Endodermal cell (in vitro differentiated cells): ENCODE measurements around the gene GLT8D2. TPM values are rescaled to one million over a fixed set of nuclear protein-coding genes. Genes with fewer than 3 reads are reported as not detected.

Source experiments
- DNase-seq: peaks from one replicate; pipeline ENCODE4 v3.0.0-alpha.2; 2017
- H3K27ac ChIP-seq: 2 replicates; pipeline ENCODE4 v1.5.1; 2013; ENCODE audit warnings: mild to moderate bottlenecking, low read depth, low read length, moderate library complexity
- H3K27me3 ChIP-seq: 2 replicates; pipeline ENCODE4 v1.6.1; 2013; ENCODE audit warnings: mild to moderate bottlenecking, low read length, moderate library complexity; ENCODE audit not compliant: insufficient read depth, control insufficient read depth, poor library complexity, severe bottlenecking
- H3K36me3 ChIP-seq: 2 replicates; pipeline ENCODE4 v1.7.0; 2013; ENCODE audit warnings: mild to moderate bottlenecking, low read length, moderate library complexity; ENCODE audit not compliant: control insufficient read depth, insufficient read depth
- H3K4me1 ChIP-seq: one replicate; pipeline ENCODE4 v1.7.0; 2013; ENCODE audit warnings: low read length; ENCODE audit not compliant: control insufficient read depth, insufficient read depth
- H3K4me3 ChIP-seq: 2 replicates; pipeline ENCODE4 v1.5.1; 2013; ENCODE audit warnings: mild to moderate bottlenecking, low read length, moderate library complexity
- H3K9ac ChIP-seq: 2 replicates; pipeline ENCODE4 v1.6.1; 2013; ENCODE audit warnings: mild to moderate bottlenecking, low read length, moderate library complexity; ENCODE audit not compliant: poor library complexity, severe bottlenecking; ENCODE audit errors: extremely low read depth
- H3K9me3 ChIP-seq: 2 replicates; pipeline ENCODE4 v1.6.1; 2013; ENCODE audit warnings: mild to moderate bottlenecking, low read length, moderate library complexity; ENCODE audit not compliant: control insufficient read depth
- H3K27ac Mint-ChIP-seq: 2 replicates; pipeline ENCODE4 v1.8.0; 2020; ENCODE audit warnings: mixed read lengths
- H3K27me3 Mint-ChIP-seq: 2 replicates; pipeline ENCODE4 v1.8.0; 2021; ENCODE audit warnings: mild to moderate bottlenecking, mixed read lengths; ENCODE audit not compliant: insufficient read depth
- H3K36me3 Mint-ChIP-seq: 2 replicates; pipeline ENCODE4 v1.8.0; 2020; ENCODE audit warnings: low read depth, mixed read lengths
- H3K4me1 Mint-ChIP-seq: 2 replicates; pipeline ENCODE4 v1.8.0; 2020; ENCODE audit warnings: mixed read lengths
- H3K4me3 Mint-ChIP-seq: 2 replicates; pipeline ENCODE4 v1.8.0; 2020; ENCODE audit warnings: mild to moderate bottlenecking, moderate library complexity, mixed read lengths
- H3K9me3 Mint-ChIP-seq: 2 replicates; pipeline ENCODE4 v1.8.0; 2020; ENCODE audit warnings: mild to moderate bottlenecking, mixed read lengths
- WGBS, 2 experiments: methylation state at CpG; one replicate each; pipeline versions ENCODE4 v1.1.5 to v1.1.7; 2013; ENCODE audit warnings: missing lambda C conversion rate in 2 of 2, mixed read lengths in 1 of 2; ENCODE audit not compliant: insufficient coverage in 1 of 2, insufficient read length in 1 of 2; 5-methylcytosine and 5-hydroxymethylcytosine counted together
- total RNA-seq, 2 donors: library from RNA; stranded (reverse); fragmentation: NEBNext Ultra II Directional in 1 of 2; extraction: Animal tissue kit (Norgen Biotek cat#: 25700) in 1 of 2; gene quantifications; 2 replicates in 1 of 2; 3 replicates in 1 of 2; pipeline ENCODE4 v1.2.1, GENCODE V29; 2021
- TF ChIP-seq, protein P1 (sequence below): fragments of 200-600 bp; sonication (generic); conservative IDR thresholded peaks from 2 replicates; pipeline ENCODE4 v1.5.0; 2021; ENCODE audit warnings: antibody characterized with exemption, mild to moderate bottlenecking

Gene GLT8D2
- total RNA-seq, 2 donors from 2014 or later = 0.69 to 1.3 TPM

DNA sequence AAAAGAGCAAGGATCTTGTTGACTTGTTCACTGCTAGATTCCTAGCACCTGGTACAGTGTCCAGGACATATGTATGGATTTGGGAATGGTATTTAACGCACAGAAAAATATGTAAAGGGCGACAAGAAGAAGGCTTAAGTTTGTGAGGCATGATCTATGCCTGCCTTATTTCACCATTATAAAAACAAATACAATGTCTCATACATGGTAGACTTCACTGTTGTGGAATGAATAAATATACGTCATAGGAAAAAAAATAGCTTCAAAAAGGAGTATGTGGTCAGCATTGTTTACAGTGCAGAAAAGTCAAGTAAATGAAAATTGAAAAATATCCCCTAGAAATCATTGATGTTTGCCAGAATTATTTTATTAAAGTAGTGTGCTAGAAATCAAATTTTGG lies 44.3 kb upstream of the GLT8D2 start:
- H3K4me1 ChIP-seq = no peaks in the 10 kb centered on the region
- peaks cover 6% of the 10 kb centered on the region for H3K9me3 Mint-ChIP-seq
- peaks cover 21% of the 10 kb centered on the region for H3K4me1 Mint-ChIP-seq
- no peak overlapping the region for H3K4me3 ChIP-seq
- 93 to 100% methylated on average over 1 to 3 of the region's 3 CpGs for WGBS, 2 experiments
- no peak overlapping the region for H3K27ac ChIP-seq
- H3K27ac Mint-ChIP-seq = no peak overlapping the region
- peaks cover 21% of the 10 kb centered on the region for H3K36me3 ChIP-seq
- H3K27me3 ChIP-seq = no peaks in the 10 kb centered on the region
- no peaks in the 10 kb centered on the region for H3K27me3 Mint-ChIP-seq
- H3K36me3 Mint-ChIP-seq = peaks cover 11% of the 10 kb centered on the region
- TF ChIP-seq, protein P1, sequence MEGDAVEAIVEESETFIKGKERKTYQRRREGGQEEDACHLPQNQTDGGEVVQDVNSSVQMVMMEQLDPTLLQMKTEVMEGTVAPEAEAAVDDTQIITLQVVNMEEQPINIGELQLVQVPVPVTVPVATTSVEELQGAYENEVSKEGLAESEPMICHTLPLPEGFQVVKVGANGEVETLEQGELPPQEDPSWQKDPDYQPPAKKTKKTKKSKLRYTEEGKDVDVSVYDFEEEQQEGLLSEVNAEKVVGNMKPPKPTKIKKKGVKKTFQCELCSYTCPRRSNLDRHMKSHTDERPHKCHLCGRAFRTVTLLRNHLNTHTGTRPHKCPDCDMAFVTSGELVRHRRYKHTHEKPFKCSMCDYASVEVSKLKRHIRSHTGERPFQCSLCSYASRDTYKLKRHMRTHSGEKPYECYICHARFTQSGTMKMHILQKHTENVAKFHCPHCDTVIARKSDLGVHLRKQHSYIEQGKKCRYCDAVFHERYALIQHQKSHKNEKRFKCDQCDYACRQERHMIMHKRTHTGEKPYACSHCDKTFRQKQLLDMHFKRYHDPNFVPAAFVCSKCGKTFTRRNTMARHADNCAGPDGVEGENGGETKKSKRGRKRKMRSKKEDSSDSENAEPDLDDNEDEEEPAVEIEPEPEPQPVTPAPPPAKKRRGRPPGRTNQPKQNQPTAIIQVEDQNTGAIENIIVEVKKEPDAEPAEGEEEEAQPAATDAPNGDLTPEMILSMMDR = no peak
- H3K4me3 Mint-ChIP-seq = no peak overlapping the region
- no peak overlapping the region for H3K9ac ChIP-seq
- DNase-seq = no peak
- no peaks in the 10 kb centered on the region for H3K9me3 ChIP-seq

DNA sequence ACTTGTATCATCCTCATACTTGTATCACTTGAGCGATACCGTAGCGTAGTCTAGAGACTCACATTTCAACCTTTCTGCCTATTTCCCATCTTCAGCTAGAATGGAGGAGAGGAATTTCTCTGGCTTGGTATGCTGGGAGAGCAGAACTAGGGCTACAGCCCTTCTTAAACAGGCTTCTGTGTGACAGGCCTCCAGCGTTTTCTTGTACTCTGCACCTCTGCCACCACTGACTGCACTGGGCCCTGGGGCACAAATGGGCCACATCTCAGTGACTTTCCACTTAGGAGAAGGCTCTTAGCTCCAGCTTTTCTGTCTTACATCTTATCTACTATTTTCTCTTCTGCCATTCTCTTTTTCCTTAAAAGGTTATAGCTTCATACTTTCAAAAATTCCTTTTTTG lies 41.1 kb upstream of the GLT8D2 start:
- H3K9me3 ChIP-seq = no peaks in the 10 kb centered on the region
- H3K27me3 Mint-ChIP-seq = no peaks in the 10 kb centered on the region
- H3K27me3 ChIP-seq = no peaks in the 10 kb centered on the region
- H3K4me1 Mint-ChIP-seq = peaks cover 14% of the 10 kb centered on the region
- peaks cover 2% of the 10 kb centered on the region for H3K36me3 Mint-ChIP-seq
- peaks cover 27% of the 10 kb centered on the region for H3K36me3 ChIP-seq
- 94 to 100% methylated on average over 3 to 4 of the region's 4 CpGs for WGBS, 2 experiments
- H3K27ac ChIP-seq = peak overlapping the region; percentile 17
- no peak for DNase-seq
- no peaks in the 10 kb centered on the region for H3K4me1 ChIP-seq
- TF ChIP-seq, protein P1 = no peak
- H3K9ac ChIP-seq = no peak overlapping the region
- H3K4me3 Mint-ChIP-seq = no peak overlapping the region
- H3K27ac Mint-ChIP-seq = no peak overlapping the region
- H3K4me3 ChIP-seq = no peak overlapping the region
- H3K9me3 Mint-ChIP-seq = no peaks in the 10 kb centered on the region

GRCh38 chr12:104090685-104091084 lies 40.7 kb upstream of the GLT8D2 start:
- peaks cover 14% of the 10 kb centered on the region for H3K4me1 Mint-ChIP-seq
- no peak overlapping the region for H3K27ac ChIP-seq
- H3K9me3 ChIP-seq = no peaks in the 10 kb centered on the region
- H3K9me3 Mint-ChIP-seq = no peaks in the 10 kb centered on the region
- H3K27ac Mint-ChIP-seq = no peak overlapping the region
- TF ChIP-seq, protein P1 = no peak
- peaks cover 2% of the 10 kb centered on the region for H3K36me3 Mint-ChIP-seq
- 94 to 100% methylated on average over 1 of the region's 1 CpG for WGBS, 2 experiments
- H3K36me3 ChIP-seq = peaks cover 27% of the 10 kb centered on the region
- no peaks in the 10 kb centered on the region for H3K4me1 ChIP-seq
- no peak overlapping the region for H3K4me3 ChIP-seq
- no peaks in the 10 kb centered on the region for H3K27me3 ChIP-seq
- no peak overlapping the region for H3K4me3 Mint-ChIP-seq
- no peaks in the 10 kb centered on the region for H3K27me3 Mint-ChIP-seq
- no peak for DNase-seq
- no peak overlapping the region for H3K9ac ChIP-seq
